HEK293 (cell line): ENCODE results near the gene C7orf33.
A peak's percentile ranks its signal among the peaks of the same experiment; 100 is the strongest.
"Not testable (repeated sequence)": the region's sequence is repeated elsewhere in the genome, so short reads cannot be mapped to it uniquely, and the experiment has no call there.

Experiments used
- CTCF ChIA-PET: fragments of 350-600 bp; formaldehyde crosslinking; extraction: SDS; loops from one replicate; lab custom pipeline; 2021; ENCODE audit warnings: antibody characterized with exemption; lab: Yijun Ruan, JAX
- POLR2A ChIA-PET: fragments of 300-600 bp; formaldehyde crosslinking; extraction: SDS; loops from one replicate; lab custom pipeline; 2020; ENCODE audit warnings: antibody characterized with exemption, inconsistent platforms; lab: Yijun Ruan, JAX
- H3K27ac ChIP-seq: fragments of 200-500 bp; sonication (Bioruptor generic); 2 replicates; pipeline ENCODE4 v1.5.1; 2014; ENCODE audit warnings: low read depth, low read length, control low read depth, inconsistent platforms; ENCODE audit errors: extremely low read depth
- H3K36me3 ChIP-seq, 2 experiments: fragments of 200-500 bp in 1 of 2; sonication (Bioruptor generic) in 1 of 2; 1 replicate in 1 of 2; 2 replicates in 1 of 2; pipeline ENCODE4 v1.5.1; 2014 to 2017; ENCODE audit warnings: inconsistent platforms in 2 of 2, low read length in 2 of 2; ENCODE audit not compliant: control insufficient read depth in 2 of 2, insufficient read depth in 1 of 2
- H3K4me1 ChIP-seq: fragments of 200-500 bp; sonication (Bioruptor generic); 2 replicates; pipeline ENCODE4 v1.5.1; 2014; ENCODE audit warnings: mild to moderate bottlenecking, low read length, inconsistent platforms; ENCODE audit not compliant: control insufficient read depth, insufficient read depth
- H3K4me3 ChIP-seq: 2 replicates; pipeline ENCODE4 v1.5.1; 2011; ENCODE audit warnings: low read depth, mild to moderate bottlenecking, control low read depth, low read length, moderate library complexity
- H3K9me3 ChIP-seq: fragments of 200-500 bp; sonication (Bioruptor generic); 2 replicates; pipeline ENCODE4 v1.5.1; 2014; ENCODE audit warnings: low read depth, low read length, inconsistent platforms; ENCODE audit not compliant: control insufficient read depth, insufficient read depth
- IKZF3 ChIP-seq: fragments of 450-650 bp; IDR thresholded peaks from 2 replicates; pipeline ENCODE4 v1.5.0; 2018; ENCODE audit warnings: missing biosample characterization, mild to moderate bottlenecking, missing genetic modification characterization, moderate library complexity
- SETDB1 ChIP-seq: IDR thresholded peaks from one replicate; pipeline ENCODE4 v1.6.1; 2017; ENCODE audit warnings: mild to moderate bottlenecking, low read length, moderate library complexity, mixed read lengths; ENCODE audit not compliant: insufficient read length
- SP2 ChIP-seq: fragments of 450-650 bp; formaldehyde crosslinking; IDR thresholded peaks from 2 replicates; pipeline ENCODE4 v1.5.1; 2016; ENCODE audit warnings: missing biosample characterization, missing genetic modification characterization
- ZBTB8A ChIP-seq: fragments of 450-650 bp; formaldehyde crosslinking; IDR thresholded peaks from 2 replicates; pipeline ENCODE4 v1.5.1; 2016; ENCODE audit warnings: missing biosample characterization, missing genetic modification characterization
- ZNF112 ChIP-seq: fragments of 450-650 bp; formaldehyde crosslinking; IDR thresholded peaks from 2 replicates; pipeline ENCODE4 v1.5.0; 2017; ENCODE audit warnings: missing biosample characterization, missing genetic modification characterization
- ZNF114 ChIP-seq: fragments of 450-650 bp; formaldehyde crosslinking; IDR thresholded peaks from 2 replicates; pipeline ENCODE4 v1.5.0; 2017; ENCODE audit warnings: missing biosample characterization, missing genetic modification characterization
- ZNF138 ChIP-seq: fragments of 450-650 bp; formaldehyde crosslinking; IDR thresholded peaks from 2 replicates; pipeline ENCODE4 v1.5.1; 2016; ENCODE audit warnings: missing biosample characterization, missing genetic modification characterization, borderline replicate concordance
- ZNF211 ChIP-seq: fragments of 450-650 bp; formaldehyde crosslinking; IDR thresholded peaks from 2 replicates; pipeline ENCODE4 v1.5.1; 2016; ENCODE audit warnings: low read depth, missing biosample characterization, missing genetic modification characterization
- ZNF248 ChIP-seq: fragments of 450-650 bp; formaldehyde crosslinking; IDR thresholded peaks from 2 replicates; pipeline ENCODE4 v1.5.1; 2017; ENCODE audit warnings: missing biosample characterization, missing genetic modification characterization
- ZNF311 ChIP-seq: fragments of 450-650 bp; formaldehyde crosslinking; IDR thresholded peaks from 2 replicates; pipeline ENCODE4 v1.5.1; 2017; ENCODE audit warnings: missing biosample characterization, missing genetic modification characterization, borderline replicate concordance
- ZNF529 ChIP-seq: fragments of 450-650 bp; formaldehyde crosslinking; IDR thresholded peaks from 2 replicates; pipeline ENCODE4 v1.5.1; 2017; ENCODE audit warnings: missing genetic modification characterization, missing biosample characterization; ENCODE audit not compliant: insufficient replicate concordance
- ZNF549 ChIP-seq: fragments of 450-650 bp; IDR thresholded peaks from 2 replicates; pipeline ENCODE4 v1.5.1; 2018; ENCODE audit warnings: missing biosample characterization, missing genetic modification characterization, mild to moderate bottlenecking, inconsistent platforms, moderate library complexity
- ZNF561 ChIP-seq: fragments of 450-650 bp; IDR thresholded peaks from 2 replicates; pipeline ENCODE4 v1.5.1; 2018; ENCODE audit warnings: missing biosample characterization, missing genetic modification characterization, borderline replicate concordance
- ZNF621 ChIP-seq: fragments of 450-650 bp; formaldehyde crosslinking; IDR thresholded peaks from 2 replicates; pipeline ENCODE4 v1.5.1; 2017; ENCODE audit warnings: missing biosample characterization, missing genetic modification characterization
- ZNF76 ChIP-seq: fragments of 450-650 bp; formaldehyde crosslinking; IDR thresholded peaks from 2 replicates; pipeline ENCODE4; 2016; ENCODE audit warnings: low read depth, missing biosample characterization, missing genetic modification characterization, borderline replicate concordance
- ZNF776 ChIP-seq: fragments of 450-650 bp; formaldehyde crosslinking; IDR thresholded peaks from 2 replicates; pipeline ENCODE4 v1.5.0; 2017; ENCODE audit warnings: missing biosample characterization, missing genetic modification characterization, borderline replicate concordance
- ZNF785 ChIP-seq: fragments of 450-650 bp; formaldehyde crosslinking; IDR thresholded peaks from 2 replicates; pipeline ENCODE4 v1.5.1; 2016; ENCODE audit warnings: missing biosample characterization, missing genetic modification characterization
- ZNF837 ChIP-seq: fragments of 450-650 bp; formaldehyde crosslinking; IDR thresholded peaks from 2 replicates; pipeline ENCODE4 v1.5.1; 2016; ENCODE audit warnings: missing biosample characterization, missing genetic modification characterization
- ZNF843 ChIP-seq: fragments of 450-650 bp; formaldehyde crosslinking; IDR thresholded peaks from 2 replicates; pipeline ENCODE4 v1.5.1; 2016; ENCODE audit warnings: missing biosample characterization, missing genetic modification characterization
- ZSCAN23 ChIP-seq: fragments of 450-650 bp; formaldehyde crosslinking; IDR thresholded peaks from 2 replicates; pipeline ENCODE4 v1.5.1; 2016; ENCODE audit warnings: missing biosample characterization, missing genetic modification characterization
- TF ChIP-seq, protein P1 (sequence below): fragments of 450-650 bp; formaldehyde crosslinking; IDR thresholded peaks from 2 replicates; pipeline ENCODE4; 2016; ENCODE audit warnings: missing biosample characterization, missing genetic modification characterization
- TF ChIP-seq, protein P2 (sequence below): fragments of 450-650 bp; formaldehyde crosslinking; IDR thresholded peaks from 2 replicates; pipeline ENCODE4 v1.5.1; 2016; ENCODE audit warnings: missing biosample characterization, missing genetic modification characterization
- TF ChIP-seq, protein P3 (sequence below): fragments of 450-650 bp; formaldehyde crosslinking; IDR thresholded peaks from 2 replicates; pipeline ENCODE4 v1.5.1; 2016; ENCODE audit warnings: missing biosample characterization, missing genetic modification characterization
- TF ChIP-seq, protein P4 (sequence below): sonication (generic); formaldehyde crosslinking; IDR thresholded peaks from 2 replicates; pipeline ENCODE4 v1.8.1; 2022; ENCODE audit warnings: mild to moderate bottlenecking, moderate library complexity, missing genetic modification reagents

The C7orf33 gene

DNA sequence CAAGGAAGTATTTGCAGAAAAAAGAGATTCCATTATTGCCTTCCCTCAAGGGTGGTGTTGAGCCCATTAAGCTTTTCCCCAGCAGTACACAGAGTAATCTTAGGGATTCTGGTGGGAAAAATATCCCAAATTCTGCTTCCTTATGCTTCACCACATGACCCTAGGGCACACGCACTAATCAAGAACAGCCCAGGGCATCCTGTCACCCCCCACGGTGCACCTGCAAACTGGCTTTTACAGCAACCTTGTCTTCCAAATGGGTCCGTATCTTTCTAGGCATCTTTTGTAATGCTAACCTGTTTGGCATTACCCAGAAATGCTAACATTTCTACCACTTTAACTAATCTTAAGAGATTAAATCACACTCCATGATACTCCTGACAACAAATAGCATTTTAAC is 926 bp upstream of the C7orf33 start:
- Histone ChIP-seq H3K4me3 (no peak overlapping the region), H3K9me3 (no peaks in the 10 kb centered on the region), H3K27ac (no peak overlapping the region), H3K4me1 (no peaks in the 10 kb centered on the region), H3K36me3 (no peaks in the 10 kb centered on the region)
- CTCF ChIA-PET, result no interaction called here
- TF ChIP-seq, protein P1, sequence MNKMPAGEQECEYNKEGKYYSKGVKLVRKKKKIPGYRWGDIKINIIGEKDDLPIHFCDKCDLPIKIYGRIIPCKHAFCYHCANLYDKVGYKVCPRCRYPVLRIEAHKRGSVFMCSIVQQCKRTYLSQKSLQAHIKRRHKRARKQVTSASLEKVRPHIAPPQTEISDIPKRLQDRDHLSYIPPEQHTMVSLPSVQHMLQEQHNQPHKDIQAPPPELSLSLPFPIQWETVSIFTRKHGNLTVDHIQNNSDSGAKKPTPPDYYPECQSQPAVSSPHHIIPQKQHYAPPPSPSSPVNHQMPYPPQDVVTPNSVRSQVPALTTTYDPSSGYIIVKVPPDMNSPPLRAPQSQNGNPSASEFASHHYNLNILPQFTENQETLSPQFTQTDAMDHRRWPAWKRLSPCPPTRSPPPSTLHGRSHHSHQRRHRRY (tag by site-specific recombination), result no peak
- TF ChIP-seq ZNF561 (tag by site-specific recombination) (no peak), IKZF3 (tag by site-specific recombination) (no peak), ZNF837 (no peak), ZNF138 (tag by site-specific recombination) (no peak)
- POLR2A ChIA-PET, result no interaction called here

DNA sequence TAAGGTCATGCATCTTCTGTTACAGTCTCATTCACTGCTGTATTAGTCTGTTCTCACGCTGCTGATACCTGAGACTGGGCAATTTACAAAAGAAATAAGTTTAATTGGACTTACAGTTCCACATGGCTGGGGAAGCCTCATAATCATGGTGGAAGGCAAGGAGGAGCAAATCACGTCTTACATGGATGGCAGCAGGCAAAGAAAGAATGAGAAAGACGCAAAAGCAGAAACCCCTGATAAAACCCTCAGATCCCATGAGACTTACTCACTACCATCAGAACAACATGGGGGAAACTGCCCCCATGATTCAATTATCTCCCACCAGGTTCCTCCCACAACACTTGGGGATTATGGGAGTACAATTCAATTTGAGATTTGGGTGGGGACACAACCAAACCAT is 5.8 kb downstream of the C7orf33 start:
- H3K4me3 ChIP-seq, H3K4me1 ChIP-seq, CTCF ChIA-PET: not testable (repeated sequence)
- TF ChIP-seq SETDB1, result peak; percentile 80
- TF ChIP-seq, all 188 proteins: peak for 1; not testable (repeated sequence) for 187
- H3K27ac ChIP-seq, H3K9me3 ChIP-seq, H3K36me3 ChIP-seq, POLR2A ChIA-PET: not testable (repeated sequence)

DNA sequence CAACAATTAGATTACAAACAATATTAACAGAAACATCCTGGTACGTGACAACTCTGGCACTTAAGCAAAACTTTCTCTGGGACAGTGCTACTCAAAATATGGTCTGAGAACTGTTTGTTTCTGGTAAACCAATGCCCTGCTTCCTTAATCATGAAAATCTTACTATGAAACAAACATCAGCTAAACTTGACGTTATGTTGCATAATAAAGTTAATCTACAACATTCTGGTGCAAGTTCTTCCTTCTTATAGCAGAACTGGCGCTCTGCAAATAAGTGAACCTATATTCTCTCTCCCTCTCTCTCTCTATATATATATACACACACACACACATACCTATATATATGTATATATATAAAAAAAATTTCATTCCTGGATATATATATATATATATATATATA is 7.8 kb downstream of the C7orf33 start:
- Histone ChIP-seq H3K4me1 (no peaks in the 10 kb centered on the region), H3K9me3 (no peaks in the 10 kb centered on the region), H3K4me3 (no peak overlapping the region), H3K27ac (no peak overlapping the region), H3K36me3 (no peaks in the 10 kb centered on the region)
- CTCF ChIA-PET, result interaction anchor here (0.6 kb wide), 1 partner anchor 84 kb away, joined by 3 read pairs; no protein-coding TSS in a partner anchor
- TF ChIP-seq ZNF529 (tag by site-specific recombination), result no peak
- TF ChIP-seq ZNF211 (tag by site-specific recombination), result no peak
- TF ChIP-seq SP2 (tag by site-specific recombination), result no peak
- no peak for TF ChIP-seq ZNF785 (tag by site-specific recombination)
- TF ChIP-seq IKZF3 (tag by site-specific recombination), result no peak
- TF ChIP-seq, protein P2, sequence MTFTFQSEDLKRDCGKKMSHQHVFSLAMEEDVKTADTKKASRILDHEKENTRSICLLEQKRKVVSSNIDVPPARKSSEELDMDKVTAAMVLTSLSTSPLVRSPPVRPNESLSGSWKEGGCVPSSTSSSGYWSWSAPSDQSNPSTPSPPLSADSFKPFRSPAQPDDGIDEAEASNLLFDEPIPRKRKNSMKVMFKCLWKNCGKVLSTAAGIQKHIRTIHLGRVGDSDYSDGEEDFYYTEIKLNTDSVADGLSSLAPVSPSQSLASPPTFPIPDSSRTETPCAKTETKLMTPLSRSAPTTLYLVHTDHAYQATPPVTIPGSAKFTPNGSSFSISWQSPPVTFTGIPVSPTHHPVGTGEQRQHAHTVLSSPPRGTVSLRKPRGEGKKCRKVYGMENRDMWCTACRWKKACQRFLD, result no peak
- TF ChIP-seq ZNF561 (tag by site-specific recombination), result no peak
- no peak for TF ChIP-seq ZNF112 (tag by site-specific recombination)
- TF ChIP-seq, protein P3, sequence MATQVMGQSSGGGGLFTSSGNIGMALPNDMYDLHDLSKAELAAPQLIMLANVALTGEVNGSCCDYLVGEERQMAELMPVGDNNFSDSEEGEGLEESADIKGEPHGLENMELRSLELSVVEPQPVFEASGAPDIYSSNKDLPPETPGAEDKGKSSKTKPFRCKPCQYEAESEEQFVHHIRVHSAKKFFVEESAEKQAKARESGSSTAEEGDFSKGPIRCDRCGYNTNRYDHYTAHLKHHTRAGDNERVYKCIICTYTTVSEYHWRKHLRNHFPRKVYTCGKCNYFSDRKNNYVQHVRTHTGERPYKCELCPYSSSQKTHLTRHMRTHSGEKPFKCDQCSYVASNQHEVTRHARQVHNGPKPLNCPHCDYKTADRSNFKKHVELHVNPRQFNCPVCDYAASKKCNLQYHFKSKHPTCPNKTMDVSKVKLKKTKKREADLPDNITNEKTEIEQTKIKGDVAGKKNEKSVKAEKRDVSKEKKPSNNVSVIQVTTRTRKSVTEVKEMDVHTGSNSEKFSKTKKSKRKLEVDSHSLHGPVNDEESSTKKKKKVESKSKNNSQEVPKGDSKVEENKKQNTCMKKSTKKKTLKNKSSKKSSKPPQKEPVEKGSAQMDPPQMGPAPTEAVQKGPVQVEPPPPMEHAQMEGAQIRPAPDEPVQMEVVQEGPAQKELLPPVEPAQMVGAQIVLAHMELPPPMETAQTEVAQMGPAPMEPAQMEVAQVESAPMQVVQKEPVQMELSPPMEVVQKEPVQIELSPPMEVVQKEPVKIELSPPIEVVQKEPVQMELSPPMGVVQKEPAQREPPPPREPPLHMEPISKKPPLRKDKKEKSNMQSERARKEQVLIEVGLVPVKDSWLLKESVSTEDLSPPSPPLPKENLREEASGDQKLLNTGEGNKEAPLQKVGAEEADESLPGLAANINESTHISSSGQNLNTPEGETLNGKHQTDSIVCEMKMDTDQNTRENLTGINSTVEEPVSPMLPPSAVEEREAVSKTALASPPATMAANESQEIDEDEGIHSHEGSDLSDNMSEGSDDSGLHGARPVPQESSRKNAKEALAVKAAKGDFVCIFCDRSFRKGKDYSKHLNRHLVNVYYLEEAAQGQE (tag by site-specific recombination), result no peak
- TF ChIP-seq, protein P4, sequence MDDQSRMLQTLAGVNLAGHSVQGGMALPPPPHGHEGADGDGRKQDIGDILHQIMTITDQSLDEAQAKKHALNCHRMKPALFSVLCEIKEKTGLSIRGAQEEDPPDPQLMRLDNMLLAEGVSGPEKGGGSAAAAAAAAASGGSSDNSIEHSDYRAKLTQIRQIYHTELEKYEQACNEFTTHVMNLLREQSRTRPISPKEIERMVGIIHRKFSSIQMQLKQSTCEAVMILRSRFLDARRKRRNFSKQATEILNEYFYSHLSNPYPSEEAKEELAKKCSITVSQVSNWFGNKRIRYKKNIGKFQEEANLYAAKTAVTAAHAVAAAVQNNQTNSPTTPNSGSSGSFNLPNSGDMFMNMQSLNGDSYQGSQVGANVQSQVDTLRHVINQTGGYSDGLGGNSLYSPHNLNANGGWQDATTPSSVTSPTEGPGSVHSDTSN, result no peak
- no peak for TF ChIP-seq ZNF843
- TF ChIP-seq ZNF76, result no peak
- TF ChIP-seq ZNF776 (tag by site-specific recombination), result no peak
- no peak for TF ChIP-seq ZNF311 (tag by site-specific recombination)
- no peak for TF ChIP-seq ZNF549 (tag by site-specific recombination)
- no peak for TF ChIP-seq ZBTB8A (tag by site-specific recombination)
- no peak for TF ChIP-seq ZNF248
- no peak for TF ChIP-seq ZNF621
- no peak for TF ChIP-seq ZSCAN23 (tag by site-specific recombination)
- TF ChIP-seq ZNF114 (tag by site-specific recombination), result no peak
- POLR2A ChIA-PET, result no interaction called here
